Stimulated activated CD4-positive, alpha-beta T cell treated with anti-CD3 and anti-CD28 coated beads, Interleukin-4, amount 100 ng/mL, for 24 hours (primary cell): ENCODE measurements around the gene LENG9.

Experiments used
- DNase-seq: peaks from one replicate; pipeline ENCODE4 v3.0.0-alpha.2; 2020

The LENG9 gene

DNA sequence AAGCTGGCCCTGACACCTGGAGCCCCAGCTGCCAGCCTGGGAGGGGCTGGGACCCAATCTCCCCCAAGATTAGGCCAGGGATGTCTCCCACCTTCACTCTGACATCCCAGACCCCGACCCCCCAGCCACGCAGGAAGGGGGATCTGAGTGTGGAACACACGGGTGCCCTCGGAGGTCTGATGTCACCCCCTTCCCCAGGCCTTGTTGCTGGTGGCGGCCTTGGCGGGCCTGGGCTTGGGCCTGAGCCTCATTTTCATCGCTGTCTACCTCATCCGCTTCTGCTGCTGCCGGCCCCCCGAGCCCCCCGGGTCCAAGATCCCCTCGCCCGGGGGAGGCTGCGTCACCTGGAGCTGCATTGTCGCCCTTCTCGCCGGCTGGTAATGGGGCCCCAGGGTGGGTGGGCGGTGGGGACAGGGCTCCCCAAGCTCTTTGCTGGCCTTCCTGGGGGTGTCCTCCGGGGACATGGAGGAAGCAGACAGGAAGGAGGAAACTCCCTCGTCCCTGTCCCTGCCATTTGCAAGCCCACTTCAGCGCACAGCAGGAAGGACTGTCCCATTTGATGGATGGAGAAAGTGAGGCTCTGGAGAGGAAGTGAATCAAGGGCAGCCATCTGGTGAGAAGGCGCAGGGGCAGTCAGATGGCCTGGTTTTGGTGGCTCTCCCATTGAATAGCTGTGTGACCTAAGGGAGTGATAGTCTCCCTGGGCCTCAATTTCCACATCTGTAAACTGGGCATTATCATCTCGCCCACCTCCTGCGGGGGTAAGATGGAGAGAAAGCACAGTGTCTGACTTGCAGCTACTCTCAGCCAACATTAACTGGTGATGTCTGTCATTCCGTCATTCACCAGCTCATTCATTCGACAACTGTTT is 44.4 kb downstream of the LENG9 start:
- DNase-seq = no peak

DNA sequence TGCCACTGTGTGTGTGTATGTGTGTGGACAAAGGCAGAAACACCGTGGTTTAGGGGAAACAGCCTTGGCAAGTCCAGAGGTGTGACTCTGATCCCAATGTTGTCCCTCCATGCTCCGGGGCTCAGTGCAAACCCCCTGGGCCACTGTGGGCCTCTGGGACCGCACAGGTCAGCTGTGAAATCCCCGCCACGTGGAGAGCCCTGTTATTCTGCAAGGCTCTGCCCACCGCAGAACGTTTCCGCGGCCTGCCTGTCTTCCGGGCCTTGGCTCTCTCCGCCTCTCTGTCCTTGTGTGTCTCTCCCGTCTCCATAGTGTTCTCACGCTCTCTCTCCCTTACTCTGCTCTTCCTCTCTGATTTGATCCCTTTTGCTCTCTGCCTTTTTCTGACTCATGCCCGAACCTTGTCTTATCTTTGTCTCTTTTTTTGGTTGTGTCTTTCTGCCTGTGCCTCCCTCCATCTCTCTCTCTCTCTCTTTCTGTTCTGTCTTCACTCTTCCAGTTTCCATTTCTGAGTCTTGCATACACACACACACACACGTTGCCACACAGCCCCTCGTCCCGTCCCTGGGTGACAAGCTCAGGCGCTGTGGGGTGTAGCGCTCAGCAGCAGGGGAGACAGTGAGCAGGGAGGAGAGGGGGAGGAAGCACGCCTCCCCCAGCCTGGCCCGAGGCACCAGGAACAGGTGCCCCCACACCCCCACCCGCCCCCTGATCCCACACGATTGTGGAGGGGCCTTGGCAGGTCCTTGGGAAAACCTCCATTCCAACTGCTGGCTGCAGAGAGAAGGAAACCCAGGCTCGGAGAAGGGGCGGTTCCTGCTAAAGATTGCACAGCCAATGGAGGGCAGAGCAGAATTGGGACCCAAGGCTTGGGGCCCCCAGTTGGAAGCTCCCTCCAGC is 45.3 kb downstream of the LENG9 start:
- DNase-seq = no peak

DNA sequence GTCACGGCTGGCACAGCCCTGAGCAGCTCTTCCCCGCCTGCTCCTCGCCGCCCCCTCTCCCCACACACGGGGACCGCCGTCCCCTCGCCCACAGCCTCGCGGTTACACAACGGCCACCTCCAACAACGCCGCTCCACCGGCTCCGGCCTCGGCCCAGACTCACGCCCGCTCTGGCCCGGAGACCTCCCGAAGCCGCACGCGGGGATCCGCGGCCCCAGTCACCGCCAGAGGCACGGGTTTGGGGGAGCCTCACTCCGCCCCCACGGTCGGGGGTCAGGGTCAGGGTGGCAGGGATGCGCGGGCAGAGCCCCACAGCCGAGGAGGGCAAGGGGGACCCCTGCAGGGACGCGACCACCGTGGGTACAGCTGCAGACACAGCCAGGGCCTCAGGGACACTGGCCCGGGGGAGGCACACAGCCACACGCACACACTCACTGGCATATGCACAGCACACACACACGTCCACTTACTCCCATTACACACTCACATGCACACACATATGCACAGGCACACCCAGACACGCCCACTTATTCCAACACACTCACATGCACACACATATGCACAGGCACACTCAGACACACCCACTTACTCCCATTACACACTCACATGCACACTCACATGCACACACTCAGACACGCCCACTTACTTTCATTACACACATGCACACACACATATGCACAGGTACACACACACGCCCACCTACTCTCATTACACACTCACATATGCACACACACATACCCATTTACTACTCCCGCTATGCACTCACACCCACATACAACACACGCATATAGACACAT is 46.7 kb downstream of the LENG9 start:
- DNase-seq = no peak

DNA sequence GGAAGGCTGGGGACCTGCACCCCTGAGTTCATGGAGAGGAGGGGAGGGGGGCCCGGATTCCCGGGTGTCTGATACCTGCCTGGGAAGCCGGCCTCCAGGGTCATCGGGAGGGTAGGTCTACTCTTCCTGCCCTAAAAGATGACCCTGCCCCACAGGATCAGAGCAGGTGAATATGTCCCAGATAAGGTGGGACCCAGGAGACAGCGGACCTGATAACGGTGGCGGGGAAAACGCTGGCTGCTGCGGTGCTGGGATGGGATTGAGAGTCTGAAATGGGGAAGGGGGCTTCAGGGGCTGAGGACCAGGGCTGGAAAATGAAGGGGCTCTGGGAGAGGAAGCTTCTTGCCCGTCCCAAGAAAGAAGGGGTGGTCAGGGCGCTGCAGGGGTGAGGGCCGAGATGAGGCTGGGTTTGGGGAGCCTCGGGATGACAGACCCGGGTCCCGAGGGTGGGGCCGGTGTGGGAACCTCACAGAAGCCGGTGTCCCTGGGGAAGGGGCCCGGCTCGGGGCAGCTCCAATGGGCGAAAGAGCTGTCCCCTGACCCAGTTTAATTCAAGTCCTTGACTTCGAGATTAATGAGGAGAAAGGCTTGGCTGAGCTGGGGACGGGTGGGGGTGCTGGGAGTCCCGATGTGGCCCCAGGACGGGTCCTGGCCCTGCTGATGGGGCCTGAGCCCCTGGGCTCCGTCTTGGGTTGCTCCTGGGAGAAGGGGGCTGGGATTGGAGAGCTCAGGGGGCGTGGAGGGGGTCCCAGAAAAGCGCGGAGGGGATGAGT is 47.5 kb downstream of the LENG9 start:
- no peak for DNase-seq

DNA sequence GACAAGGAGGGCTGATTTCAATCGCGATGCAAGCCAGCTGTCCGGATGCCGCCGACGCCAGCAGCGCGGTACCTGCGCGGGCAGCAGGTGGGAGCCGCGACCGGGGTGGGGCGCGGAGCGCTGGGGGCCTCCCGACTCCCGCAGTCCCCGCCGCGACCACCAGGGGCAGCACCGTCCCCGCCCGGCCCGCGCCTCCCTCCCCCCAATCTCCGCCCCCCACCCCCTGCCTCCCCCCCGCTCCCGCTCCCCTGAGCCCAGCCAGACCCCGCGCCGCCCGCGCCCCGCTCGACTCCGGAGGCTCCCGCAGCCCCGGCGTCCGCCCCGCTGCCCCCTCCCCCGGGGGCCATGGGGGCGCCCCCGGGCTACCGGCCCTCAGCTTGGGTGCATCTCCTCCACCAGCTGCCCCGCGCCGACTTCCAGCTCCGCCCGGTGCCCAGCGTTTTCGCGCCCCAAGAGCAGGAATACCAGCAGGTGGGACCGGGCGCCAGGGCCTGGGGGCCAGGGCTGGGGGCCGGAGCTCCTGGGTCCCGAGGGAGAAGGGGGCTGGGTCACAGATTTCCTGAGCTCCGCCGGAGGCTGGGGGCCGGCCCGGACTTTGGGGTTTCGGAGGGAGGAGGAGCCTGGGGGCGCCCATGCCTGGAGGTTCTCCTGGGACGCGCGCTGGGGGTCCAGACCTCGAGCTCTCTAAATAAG is 48.2 kb downstream of the LENG9 start, which contains the start of gene TTYH1:
TTYH1 (plus strand) TSS at position 257 of the 693 bp plus-strand sequence; CDS start at position 346, 89 bp downstream.
- peak; percentile 22 for DNase-seq

DNA sequence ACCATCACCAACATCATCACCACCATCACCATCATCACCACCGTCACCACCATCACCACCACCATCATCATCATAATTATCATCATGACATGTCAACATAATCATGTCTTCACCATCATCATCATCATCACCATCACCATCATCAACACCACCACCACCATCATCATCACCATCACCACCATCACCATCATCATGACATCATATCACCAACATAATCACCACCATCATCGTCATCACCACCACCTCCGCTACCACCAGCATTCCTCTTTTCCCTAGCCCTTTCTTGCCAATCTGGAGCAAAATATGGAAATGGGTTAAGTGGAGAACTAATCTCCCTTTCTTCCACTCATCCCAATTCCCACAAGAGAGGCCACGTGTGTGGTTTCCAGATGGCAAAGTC is 49.4 kb downstream of the LENG9 start:
- no peak for DNase-seq

DNA sequence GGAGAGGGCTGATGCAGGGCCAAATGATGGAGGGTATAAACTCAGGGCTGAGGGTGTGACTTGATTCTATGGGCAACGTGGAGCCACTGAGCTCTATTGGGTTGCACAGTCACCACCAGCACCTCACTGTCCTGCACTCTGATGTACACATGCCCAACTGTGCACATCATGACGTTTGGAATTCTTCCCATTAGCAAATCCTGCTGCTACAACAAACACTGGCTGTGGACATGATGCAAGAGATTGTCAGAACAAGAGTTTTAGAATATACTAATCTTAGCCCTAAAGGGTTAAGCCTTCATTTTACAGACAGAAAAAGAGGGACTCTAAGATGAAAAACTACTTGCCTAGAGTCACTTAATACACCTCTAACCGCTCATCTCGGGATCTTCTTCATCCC is 50.7 kb downstream of the LENG9 start:
- no peak for DNase-seq
